ENCODE measurements around the gene SUN2.

SUN2 gene

GRCh38 chr22:38751422-38752346 is 4.1 kb downstream of the SUN2 start:
- no peak for DNase-seq

GRCh38 chr22:38751066-38751421 is 4.8 kb downstream of the SUN2 start:
- no peak for DNase-seq

GRCh38 chr22:38750638-38751037 is 5.2 kb downstream of the SUN2 start:
- no peak for DNase-seq

GRCh38 chr22:38750104-38750503 is 5.7 kb downstream of the SUN2 start:
- DNase-seq = no peak

GRCh38 chr22:38748487-38749136 is 7.2 kb downstream of the SUN2 start:
- no peak for DNase-seq

GRCh38 chr22:38745676-38746460 is 9.9 kb downstream of the SUN2 start:
- no peak for DNase-seq

- DNase-seq = no peak
Observed at GRCh38 chr22:38744981-38745380, 10.8 kb downstream of the SUN2 start.

GRCh38 chr22:38742176-38742942 is 13.4 kb downstream of the SUN2 start:
- no peak for DNase-seq

GRCh38 chr22:38741576-38741975 is 14.2 kb downstream of the SUN2 start:
- DNase-seq = no peak

- DNase-seq = no peak
Observed at GRCh38 chr22:38741166-38741565, 14.6 kb downstream of the SUN2 start.

- DNase-seq = no peak
Observed at GRCh38 chr22:38740754-38741153, 15.0 kb downstream of the SUN2 start.

GRCh38 chr22:38740116-38740723 is 15.6 kb downstream of the SUN2 start:
- DNase-seq = no peak

GRCh38 chr22:38739300-38740055 is 16.3 kb downstream of the SUN2 start:
- no peak for DNase-seq

- no peak for DNase-seq
Observed at GRCh38 chr22:38738475-38739070, 17.2 kb downstream of the SUN2 start.

GRCh38 chr22:38737302-38738060 is 18.3 kb downstream of the SUN2 start:
- DNase-seq = no peak

GRCh38 chr22:38736257-38736570 is 19.6 kb downstream of the SUN2 start:
- no peak for DNase-seq

- no peak for DNase-seq
Observed at GRCh38 chr22:38735465-38736256, 20.1 kb downstream of the SUN2 start.

- DNase-seq = no peak
Observed at GRCh38 chr22:38735126-38735464, 20.7 kb downstream of the SUN2 start.

- DNase-seq = no peak
Observed at GRCh38 chr22:38734421-38735100, 21.2 kb downstream of the SUN2 start.

All from NCI-H2081 (cell line).